Hepatic stellate cell (primary cell): ENCODE measurements around the gene INHBB.

Source experiments
- DNase-seq: peaks from one replicate; pipeline ENCODE4 v3.0.0; 2011; ENCODE audit warnings: low spot score

INHBB gene

DNA sequence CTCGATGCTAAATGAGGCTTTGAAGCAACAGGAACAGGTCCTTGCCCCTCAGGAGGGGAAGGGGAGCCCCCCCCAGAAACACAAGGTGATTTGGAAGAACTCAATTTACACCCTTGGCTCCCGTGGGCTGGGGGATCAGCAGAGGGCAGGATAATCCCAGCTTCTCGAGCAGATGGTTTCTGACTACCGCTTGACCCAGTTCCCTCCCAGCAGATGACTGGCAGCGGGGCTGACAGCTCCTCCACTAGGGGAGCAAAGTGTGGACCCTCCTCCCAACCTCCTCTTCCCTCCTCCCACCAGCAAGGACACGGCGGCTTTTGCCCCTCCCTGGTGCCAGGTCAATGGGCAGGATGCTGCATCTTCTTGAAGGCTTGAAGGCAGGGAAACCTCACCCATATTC is 3.5 kb upstream of the INHBB start:
- DNase-seq: no peak

DNA sequence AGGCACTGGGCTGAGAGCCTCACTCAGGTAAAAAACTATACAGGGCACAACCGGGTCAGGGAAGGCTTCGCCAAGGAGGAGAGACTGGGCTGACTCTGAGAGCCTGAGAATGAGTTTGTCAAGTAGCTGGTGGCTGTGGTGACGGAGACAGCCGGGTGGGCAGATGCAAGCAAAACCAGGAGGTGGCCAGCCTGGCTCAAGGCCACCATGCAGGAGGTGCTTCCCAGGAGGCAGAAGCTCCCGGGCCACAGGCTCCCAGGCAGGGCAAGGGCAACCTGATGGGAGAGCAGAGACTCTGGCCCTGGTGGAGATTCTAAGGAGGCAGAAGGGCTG is 2.9 kb upstream of the INHBB start:
- DNase-seq: no peak

DNA sequence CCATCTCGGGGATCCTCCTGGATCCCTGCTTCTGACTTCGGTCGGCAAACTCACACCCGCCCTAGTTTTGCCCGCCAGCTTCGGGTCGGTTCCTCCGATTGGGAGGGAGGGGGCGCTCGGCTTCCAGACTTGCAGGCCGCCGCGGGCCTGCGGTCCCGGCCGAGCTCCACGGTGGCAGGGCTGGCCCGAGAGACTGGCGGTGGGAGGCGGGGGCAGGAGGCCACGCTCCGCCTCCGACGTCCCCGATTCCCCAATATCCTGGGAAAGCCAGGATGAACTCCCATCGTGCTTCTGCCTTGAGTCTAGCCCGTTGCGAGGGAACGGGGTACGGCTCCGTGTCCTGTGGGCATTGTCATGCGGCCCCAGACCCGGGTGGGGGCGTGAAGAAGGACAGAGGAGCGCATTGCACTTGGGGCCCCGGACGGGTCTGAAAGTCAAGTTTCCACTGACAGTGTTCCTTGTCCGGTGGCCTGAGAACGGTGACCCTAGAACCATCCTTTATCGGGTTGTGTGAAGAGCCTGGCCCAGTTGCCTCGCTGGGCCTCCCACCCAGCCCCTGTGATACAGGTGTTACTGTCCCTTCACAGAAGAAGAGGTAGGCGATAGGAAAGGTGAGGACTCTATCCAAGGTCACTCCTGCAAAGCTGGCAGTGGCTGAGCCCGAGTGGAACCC is 2.4 kb upstream of the INHBB start:
- peak; percentile 91 for DNase-seq

DNA sequence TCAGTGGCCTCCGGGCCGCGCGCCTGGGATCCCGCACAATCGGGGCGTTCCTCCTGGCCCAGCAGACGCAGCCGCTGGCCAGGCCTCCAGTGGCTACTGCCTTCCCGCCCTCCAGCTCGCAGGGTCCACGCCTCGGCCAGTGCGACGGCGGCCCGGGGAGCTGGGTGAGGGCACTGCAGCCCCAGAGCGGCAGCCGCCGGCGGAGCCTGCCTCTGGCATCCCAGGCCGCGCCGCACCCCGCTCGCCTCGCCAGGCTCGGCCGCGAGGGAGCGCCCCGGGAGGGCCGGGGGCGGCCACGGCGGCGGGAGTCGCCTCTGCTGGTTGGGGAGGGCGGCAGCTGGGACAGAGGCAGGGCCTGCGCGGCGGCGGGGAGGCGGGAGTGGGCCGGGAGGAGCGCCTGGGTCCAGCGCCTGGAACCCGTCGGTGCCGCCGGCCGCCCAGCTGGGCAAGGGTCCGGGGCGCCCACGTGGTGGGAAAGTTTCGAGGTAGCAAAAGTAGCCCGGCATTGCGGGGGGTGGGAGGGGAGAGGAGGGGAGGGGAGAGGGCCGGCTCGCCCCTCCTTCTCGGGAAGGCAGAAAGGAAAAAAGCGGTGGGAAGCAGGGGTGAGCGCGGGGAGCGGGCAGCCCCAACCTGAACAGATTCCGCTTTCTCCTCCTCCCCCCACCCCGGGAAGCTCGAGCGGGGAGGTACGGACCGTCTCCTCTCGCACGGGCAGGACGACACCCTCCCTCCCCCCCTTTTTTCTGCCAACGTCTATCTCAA is 1.5 kb upstream of the INHBB start:
- DNase-seq: no peak

DNA sequence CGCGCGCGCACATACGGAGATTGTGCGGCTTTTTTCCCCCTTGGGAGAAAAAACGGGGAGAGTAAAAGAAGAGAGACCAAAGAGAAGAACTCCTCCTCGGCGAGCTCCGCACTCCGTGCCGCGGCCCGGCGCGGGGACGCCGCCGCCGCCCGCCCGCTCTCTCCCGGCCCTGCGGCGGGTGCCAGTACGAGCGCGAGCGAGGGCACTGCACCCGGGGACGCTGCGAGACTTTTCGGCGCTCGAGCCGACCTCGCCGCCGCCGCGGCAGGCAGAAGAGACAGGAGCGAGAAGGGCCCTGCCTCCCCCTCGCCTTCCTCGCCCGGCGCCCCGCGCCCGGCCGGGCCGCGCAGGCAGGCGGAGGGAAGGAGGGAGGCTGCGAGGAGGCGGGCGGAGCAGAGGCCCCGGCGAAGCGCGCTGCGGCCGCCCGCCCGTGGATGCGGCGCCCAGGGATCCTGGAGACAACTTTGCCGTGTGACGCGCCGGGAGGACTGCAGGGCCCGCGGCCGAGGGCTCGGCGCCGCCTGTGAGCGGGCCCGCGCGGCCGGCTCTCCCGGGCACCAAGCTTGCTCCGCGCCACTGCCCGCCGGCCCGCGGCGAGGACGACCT is 857 bp upstream of the INHBB start:
- DNase-seq: peak; percentile 44

DNA sequence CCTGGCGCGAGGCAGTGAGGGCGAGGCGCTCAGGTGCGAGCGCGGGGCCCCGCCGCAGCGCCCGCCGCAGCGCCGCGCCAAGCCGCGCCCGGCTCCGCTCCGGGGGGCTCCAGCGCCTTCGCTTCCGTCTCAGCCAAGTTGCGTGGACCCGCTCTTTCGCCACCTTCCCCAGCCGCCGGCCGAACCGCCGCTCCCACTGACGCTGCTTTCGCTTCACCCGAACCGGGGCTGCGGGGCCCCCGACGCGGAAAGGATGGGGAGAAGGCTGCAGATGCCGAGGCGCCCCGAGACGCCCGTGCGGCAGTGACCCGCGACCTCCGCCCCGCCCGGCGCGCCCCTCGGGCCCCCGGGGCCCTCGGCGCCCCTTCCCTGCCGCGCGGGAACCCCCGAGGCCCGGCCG is 328 bp upstream of the INHBB start:
- no peak for DNase-seq

DNA sequence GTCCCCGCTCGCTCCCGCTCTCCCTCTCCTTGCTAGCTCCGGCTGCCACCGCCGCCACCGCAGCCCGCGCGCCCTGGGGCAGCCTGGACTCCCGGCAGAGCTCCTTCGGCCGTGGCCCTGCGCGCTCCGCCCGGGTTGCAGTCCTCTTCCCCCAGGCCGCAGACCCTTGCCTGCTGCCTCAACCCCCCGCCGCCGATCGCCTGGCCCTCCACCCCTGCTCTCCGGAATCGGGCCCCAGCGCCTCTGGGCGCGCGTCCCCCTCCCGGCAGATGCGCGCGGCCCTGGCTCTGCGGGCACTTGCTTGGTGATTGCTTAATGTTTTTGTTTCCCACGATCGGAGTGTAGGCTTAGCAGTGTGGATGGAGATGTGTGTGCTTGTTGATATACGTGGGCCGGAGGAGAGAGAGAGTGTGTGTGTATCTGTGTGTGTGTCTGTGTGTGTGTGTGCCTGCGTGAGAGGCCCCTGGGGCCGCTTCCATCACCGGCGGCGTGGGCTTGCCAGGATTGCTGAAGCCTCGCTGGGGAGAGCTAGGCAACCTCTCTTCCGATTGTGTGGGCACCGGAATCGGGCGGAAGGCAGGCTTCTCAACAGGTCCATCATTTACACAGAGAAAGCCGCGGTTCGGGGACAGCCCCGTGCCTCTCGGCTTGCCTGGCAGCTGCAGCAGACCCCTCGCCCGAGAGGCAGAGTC is 877 bp downstream of the INHBB start:
- DNase-seq: no peak

DNA sequence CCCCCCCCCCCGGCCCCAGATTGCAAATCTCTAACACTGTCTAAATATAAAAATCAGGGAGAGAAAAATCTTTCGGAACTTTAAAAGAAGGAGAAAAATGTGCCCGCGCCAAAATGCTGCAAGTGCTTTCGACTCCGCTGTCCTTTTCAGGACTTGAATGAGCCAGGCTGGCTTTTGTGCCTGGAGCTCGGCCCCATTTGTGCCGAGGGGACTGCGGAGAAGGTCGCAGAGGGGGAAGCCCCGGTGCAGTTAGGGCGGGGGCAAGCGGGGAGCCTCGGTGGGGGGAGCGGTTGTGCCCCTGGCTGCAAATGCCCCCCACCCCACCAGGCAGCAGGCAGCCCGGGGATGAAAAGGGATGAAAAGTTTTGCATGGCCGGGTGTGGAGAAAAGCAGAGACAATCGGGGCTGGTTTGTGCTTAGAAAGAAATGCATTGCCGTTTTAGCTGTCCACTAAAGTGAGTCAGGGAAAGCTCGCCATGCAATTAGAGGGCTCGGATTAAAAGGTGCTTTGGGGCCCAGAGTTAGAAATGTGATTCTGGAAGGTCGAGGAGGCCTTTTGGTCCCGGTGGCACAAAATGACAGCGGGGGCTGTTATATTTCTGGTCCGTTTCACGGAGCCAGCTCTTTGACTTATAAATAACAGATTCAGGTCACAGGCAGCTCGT is 1.6 kb downstream of the INHBB start:
- DNase-seq: no peak

DNA sequence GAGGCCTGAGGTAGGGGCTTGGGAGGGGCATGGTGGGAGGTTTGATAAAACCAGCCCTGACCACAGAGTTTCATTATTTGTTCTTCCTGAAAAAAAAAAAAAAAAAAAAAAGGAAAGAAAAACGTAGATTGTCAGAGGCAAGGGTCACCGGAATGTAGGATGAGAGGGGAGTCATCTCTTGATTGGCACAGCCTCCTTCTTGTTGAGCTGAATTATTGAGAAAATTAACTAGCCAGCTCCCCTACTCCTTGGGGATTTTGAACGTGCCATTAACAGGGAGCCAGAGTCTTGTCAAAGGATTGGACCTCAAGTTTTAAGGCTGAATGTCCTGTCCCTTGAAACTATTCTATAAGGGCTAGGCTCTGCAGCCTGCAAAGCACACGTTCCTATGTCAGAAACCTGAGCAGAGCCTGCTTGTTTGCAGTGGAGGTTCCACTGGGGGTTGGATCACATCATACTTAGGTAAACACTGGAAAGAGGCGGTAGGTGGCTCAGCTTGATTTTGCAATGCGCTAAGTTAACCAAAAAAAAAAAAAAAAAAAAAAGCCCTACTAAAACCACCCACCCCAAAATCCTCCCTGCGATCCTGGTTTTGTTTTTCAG is 2.3 kb downstream of the INHBB start:
- DNase-seq: no peak

DNA sequence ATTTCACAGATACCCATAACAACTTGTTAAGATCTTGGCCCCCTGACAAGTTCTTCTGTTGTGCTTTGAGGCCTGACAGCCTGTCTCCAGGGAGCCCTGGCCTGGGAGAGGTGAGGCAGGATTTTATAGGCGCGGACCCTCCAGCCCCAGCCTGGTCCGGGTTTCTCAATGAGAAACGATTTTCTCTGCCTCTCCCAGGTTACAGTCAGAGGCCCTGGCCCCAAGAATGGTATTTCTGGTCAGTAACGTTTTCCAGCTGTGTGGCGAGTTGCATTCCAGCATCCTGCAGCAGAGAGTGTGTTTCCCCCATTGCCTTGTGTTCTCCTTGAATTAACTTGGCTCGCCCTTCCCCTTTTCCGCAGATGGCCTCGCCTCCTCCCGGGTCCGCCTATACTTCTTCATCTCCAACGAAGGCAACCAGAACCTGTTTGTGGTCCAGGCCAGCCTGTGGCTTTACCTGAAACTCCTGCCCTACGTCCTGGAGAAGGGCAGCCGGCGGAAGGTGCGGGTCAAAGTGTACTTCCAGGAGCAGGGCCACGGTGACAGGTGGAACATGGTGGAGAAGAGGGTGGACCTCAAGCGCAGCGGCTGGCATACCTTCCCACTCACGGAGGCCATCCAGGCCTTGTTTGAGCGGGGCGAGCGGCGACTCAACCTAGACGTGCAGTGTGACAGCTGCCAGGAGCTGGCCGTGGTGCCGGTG is 3.0 kb downstream of the INHBB start:
- no peak for DNase-seq

DNA sequence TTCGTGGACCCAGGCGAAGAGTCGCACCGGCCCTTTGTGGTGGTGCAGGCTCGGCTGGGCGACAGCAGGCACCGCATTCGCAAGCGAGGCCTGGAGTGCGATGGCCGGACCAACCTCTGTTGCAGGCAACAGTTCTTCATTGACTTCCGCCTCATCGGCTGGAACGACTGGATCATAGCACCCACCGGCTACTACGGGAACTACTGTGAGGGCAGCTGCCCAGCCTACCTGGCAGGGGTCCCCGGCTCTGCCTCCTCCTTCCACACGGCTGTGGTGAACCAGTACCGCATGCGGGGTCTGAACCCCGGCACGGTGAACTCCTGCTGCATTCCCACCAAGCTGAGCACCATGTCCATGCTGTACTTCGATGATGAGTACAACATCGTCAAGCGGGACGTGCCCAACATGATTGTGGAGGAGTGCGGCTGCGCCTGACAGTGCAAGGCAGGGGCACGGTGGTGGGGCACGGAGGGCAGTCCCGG is 3.5 kb downstream of the INHBB start:
- DNase-seq: no peak

DNA sequence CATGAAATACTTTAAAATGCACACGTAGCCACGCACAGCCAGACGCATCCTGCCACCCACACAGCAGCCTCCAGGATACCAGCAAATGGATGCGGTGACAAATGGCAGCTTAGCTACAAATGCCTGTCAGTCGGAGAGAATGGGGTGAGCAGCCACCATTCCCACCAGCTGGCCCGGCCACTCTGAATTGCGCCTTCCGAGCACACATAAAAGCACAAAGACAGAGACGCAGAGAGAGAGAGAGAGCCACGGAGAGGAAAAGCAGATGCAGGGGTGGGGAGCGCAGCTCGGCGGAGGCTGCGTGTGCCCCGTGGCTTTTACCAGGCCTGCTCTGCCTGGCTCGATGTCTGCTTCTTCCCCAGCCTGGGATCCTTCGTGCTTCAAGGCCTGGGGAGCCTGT is 4.1 kb downstream of the INHBB start:
- no peak for DNase-seq

DNA sequence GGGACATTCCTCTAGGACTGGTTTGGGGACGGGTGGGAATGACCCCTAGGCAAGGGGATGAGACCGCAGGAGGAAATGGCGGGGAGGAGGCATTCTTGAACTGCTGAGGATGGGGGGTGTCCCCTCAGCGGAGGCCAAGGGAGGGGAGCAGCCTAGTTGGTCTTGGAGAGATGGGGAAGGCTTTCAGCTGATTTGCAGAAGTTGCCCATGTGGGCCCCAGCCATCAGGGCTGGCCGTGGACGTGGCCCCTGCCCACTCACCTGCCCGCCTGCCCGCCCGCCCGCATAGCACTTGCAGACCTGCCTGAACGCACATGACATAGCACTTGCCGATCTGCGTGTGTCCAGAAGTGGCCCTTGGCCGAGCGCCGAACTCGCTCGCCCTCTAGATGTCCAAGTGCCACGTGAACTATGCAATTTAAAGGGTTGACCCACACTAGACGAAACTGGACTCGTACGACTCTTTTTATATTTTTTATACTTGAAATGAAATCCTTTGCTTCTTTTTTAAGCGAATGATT is 4.9 kb downstream of the INHBB start:
- DNase-seq: no peak

DNA sequence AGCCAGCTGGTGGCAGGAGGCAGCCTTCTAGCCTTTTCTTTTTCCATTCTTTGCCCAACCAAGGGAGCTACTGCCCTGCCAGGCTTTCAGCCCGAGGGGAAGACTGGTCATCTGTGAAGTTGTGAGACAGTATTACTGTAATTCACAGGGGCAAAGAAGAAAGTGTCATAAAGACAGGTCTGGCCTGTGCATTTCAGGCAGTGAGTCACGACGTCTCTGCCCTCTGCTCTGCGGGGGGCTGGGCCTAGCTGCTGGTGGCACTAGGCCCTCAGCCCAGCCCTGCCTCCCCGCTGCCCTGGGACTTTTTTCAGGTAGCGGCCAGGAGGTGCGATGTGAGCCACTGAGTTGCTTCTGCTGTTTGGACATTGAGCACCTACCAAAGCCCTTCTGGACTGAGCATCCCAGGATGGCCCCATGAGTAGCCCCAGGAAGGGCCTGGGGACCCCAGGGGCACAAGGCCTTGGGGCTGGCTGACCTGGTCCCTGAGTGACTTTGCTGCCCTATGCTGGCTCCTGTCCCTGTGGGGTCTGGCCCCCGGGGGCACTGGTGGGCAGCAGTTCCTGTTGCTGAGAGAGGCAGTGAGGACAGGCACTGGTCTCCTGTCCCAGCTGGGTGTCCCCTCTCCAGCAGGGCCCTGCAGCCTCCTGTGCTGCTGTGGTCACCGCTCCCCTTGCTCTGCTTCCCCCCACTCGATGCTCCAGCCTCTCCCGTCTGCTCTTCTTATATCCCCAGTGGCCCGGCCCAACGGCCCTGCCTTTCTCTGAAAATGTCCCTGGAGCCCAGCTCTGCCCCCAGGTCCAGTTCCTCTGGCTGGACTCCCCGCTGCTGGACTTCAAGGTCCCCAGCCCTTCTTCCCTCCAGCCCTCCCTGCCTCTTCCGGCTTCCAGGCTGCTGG is 7.0 kb downstream of the INHBB start:
- DNase-seq: no peak

DNA sequence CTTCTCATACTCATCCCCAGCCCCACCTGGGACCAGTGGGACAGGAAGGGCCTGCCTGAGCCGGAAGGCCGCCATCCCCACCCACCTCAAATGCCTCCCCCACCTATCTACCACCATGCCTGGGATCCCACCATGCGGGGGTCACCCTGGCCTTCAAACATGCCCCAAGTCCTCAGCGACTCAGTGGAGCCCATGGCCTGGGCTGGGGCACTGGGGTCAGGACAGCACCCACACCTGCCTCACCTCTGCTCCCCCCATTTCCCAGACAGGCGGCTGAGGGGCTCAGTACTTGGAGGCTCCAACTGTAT is 7.6 kb downstream of the INHBB start:
- DNase-seq: no peak

DNA sequence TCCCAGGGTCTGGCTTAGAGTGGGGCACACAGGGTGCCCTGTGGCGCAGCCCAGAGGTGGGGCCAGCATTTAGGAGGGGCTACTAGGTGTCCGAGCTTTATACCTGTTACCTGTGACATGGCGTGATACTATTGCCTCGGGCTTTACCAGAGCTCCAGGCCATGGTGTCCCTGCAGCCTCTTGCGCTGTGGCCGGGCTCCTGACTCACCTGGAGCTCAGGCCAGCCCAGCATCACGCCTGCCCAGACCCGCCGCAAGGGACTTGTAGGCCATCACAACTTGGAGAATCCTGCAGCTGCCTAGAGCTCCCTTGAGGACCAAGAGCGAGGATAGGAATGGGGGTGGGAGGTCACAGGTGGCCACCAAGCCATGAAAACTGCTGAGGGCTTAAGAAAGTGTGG is 8.0 kb downstream of the INHBB start:
- DNase-seq: no peak

DNA sequence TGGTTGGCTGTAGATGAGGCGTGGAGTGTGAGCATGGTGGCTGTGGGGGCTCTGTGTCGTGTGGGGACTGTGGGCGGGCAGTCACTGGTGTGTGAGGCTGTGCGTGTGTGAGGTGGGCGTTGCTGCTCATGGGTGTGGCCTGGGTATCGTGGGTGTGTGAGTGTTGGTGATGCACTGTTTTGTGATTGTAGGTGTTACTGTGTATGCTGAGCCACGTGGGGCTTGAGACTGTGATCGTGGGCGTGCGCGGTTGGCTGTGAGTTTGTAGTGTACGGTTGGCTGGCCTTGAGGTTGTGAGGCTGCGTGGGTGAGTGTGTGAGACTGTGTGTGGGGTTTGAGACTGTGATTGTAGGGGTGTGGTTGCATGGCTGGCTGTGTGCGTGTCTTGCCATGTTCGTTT is 8.5 kb downstream of the INHBB start:
- DNase-seq: no peak

DNA sequence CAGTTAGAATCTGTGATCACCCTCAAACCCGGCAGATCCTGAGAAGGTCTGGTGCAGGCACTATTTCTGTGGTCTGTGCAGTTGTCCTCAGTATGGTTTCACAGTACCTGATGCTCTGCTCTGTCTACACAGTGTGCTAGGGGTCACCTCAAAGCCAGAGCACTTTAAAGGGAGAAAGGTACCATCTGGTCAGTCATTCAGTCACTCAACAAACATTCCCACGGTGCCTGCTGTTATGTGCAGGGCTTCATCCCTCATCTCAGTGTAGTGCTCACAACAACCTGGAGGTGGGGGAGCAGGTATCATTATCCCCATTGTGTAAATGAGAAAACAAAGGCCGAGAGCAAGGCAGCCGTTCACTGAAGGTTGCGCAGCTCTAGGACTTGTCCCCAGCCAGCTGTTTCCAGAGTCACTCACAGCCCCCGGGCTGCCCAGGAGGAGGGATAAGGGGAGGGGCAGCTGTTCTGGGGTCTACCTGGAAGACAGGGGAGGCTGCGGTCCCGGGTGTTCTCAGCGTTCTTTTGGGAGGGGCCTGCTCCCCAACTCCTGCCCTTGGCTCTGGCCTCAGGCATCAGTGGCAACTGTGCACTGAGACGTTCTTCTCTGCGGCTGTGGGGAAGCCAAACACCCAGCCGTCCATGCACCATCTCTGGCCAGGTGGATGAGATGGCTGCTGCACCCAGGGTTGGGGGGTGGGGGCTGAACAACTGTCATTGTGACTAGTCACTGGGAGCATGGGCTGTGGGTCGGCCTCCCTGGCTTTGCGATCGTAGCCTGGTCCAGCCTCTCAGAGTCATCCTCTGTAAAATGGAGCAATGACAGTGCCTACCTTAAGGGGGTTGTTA is 9.2 kb downstream of the INHBB start:
- no peak for DNase-seq

DNA sequence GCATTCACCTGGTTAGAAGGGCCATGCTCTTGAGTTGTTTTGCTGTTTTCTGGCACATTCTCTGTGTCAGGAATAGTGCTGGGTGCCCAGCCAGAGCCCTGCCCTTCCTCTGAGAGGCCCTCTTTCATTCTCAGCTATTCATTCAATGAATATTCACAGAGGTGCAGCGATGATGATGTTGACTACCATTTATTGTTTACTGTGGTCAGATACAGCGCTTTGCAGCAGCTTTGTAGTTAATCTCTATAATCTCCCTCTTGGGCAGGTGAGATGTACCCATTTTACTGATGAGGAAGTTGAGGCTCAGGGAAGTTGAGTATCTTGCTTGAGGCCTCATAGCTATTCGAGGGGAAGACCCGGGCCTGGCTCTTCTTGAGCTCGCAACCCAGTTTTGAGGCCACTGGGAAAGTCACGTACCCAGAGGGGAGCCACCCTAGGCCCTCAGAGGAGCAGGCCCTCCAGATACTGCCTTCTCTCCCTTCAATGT is 9.9 kb downstream of the INHBB start:
- no peak for DNase-seq
